ENCODE data around the gene FBXO5. TPM values are rescaled to one million over a fixed set of nuclear protein-coding genes. Genes with fewer than 3 reads are reported as not detected.

FBXO5 gene
- total and polyA plus RNA-seq, 9 of the 15 experiments (the other 6 are each of a cell fraction or from before 2014, with no cell fraction given): 17.8 to 89.3 (median 62.9) TPM

DNA sequence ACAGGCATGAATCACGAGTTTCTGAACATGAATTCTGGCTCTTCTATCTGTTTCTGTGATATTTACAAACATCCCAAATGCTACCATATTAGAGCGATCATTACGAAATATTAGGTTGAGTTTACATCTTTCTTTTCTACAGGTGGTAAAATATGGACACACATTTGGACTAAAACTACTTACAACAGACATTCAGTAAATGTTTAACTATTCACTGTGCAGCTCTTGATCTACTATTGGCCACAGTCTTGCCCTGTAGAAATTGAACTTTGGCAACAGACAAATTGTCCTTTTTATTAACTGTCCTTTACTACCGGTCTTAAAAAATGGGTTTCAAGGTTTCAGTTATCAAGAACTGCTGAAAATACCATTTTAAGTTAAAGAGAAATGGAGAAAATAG lies 46.1 kb upstream of the FBXO5 start:
- Histone ChIP-seq H3K9me3 (replicated peaks; ENCODE audit: control insufficient read depth, insufficient read depth, low read depth, low read length) (no peaks in the 10 kb centered on the region), H3K27me3 (ENCODE audit: control insufficient read depth in 2 of 2, insufficient read depth in 2 of 2, low read length in 2 of 2) (no peaks in the 10 kb centered on the region; a peak in 1 of 5 replicates), H3K9ac (ENCODE audit: insufficient read depth in 1 of 2, low read depth in 2 of 2, low read length in 2 of 2) (no peak overlapping the region), H2AFZ (ENCODE audit: low read depth, low read length) (no peak overlapping the region), H3K4me2 (ENCODE audit: insufficient read depth, low read length) (no peak overlapping the region), H3K36me3 (ENCODE audit: control insufficient read depth, insufficient read depth, low read length) (no peaks in the 10 kb centered on the region), H3K4me3 (no peak overlapping the region), H3K9me1 (ENCODE audit: control insufficient read depth, insufficient read depth, low read length) (no peaks in the 10 kb centered on the region), H3K27ac (ENCODE audit: extremely low read depth, low read depth, low read length) (no peak overlapping the region), H3K79me2 (ENCODE audit: control insufficient read depth, insufficient read depth, low read length) (no peaks in the 10 kb centered on the region), H4K20me1 (replicated peaks; ENCODE audit: control insufficient read depth, insufficient read depth, low read length) (no peaks in the 10 kb centered on the region), H3K4me1 (replicated peaks in 1 of 2; ENCODE audit: control insufficient read depth in 2 of 2, insufficient read depth in 2 of 2, low read length in 2 of 2) (no peaks in the 10 kb centered on the region)
- WGBS (ENCODE audit: insufficient coverage, low coverage, missing lambda C conversion rate): 2% methylated on average over 4 of the region's 4 CpGs
- BruUV-seq (replicated peaks): no TSS peak
- ATAC-seq: no peak
- CTCF ChIA-PET (ENCODE audit: low intra/inter-chr PET ratio): no interaction called here
- no peak for DNase-seq (ENCODE audit: extremely low read depth in 1 of 4, low spot score in 3 of 4)
- POLR2A ChIA-PET: no interaction called here
- intact Hi-C loops (cut with micrococcal nuclease) (loop anchor here (5.0 to 10.0 kb wide), 2 partner anchors 477 to 1346 kb away; no protein-coding TSS in a partner anchor), in situ Hi-C loops (cut with MboI) (no loop called here)
- TF ChIP-seq, protein P1, sequence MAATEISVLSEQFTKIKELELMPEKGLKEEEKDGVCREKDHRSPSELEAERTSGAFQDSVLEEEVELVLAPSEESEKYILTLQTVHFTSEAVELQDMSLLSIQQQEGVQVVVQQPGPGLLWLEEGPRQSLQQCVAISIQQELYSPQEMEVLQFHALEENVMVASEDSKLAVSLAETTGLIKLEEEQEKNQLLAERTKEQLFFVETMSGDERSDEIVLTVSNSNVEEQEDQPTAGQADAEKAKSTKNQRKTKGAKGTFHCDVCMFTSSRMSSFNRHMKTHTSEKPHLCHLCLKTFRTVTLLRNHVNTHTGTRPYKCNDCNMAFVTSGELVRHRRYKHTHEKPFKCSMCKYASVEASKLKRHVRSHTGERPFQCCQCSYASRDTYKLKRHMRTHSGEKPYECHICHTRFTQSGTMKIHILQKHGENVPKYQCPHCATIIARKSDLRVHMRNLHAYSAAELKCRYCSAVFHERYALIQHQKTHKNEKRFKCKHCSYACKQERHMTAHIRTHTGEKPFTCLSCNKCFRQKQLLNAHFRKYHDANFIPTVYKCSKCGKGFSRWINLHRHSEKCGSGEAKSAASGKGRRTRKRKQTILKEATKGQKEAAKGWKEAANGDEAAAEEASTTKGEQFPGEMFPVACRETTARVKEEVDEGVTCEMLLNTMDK (IDR thresholded peaks at IDR 0.05; ENCODE audit: borderline replicate concordance, insufficient read depth, low read depth, low read length, poor library complexity, severe bottlenecking): no peak
- TF ChIP-seq FOS (IDR thresholded peaks at IDR 0.05; ENCODE audit: extremely low read depth, insufficient read length) (no peak), POLR2A (conservative IDR thresholded peaks at IDR 0.05) (no peak), SOX6 (IDR thresholded peaks at IDR 0.05) (no peak), SNIP1 (IDR thresholded peaks at IDR 0.05; ENCODE audit: low read depth) (no peak), SMAD1 (IDR thresholded peaks at IDR 0.05; ENCODE audit: low read depth, low read length, partially characterized antibody) (no peak), ZNF696 (CRISPR knock-in tag; conservative IDR thresholded peaks at IDR 0.05) (no peak), MEF2A (IDR thresholded peaks at IDR 0.05; ENCODE audit: control insufficient read depth, low read depth, low read length) (no peak), MAFG (tag; conservative IDR thresholded peaks at IDR 0.05) (no peak), DPF2 (IDR thresholded peaks at IDR 0.05) (no peak), RHOXF2B (CRISPR knock-in tag; conservative IDR thresholded peaks at IDR 0.05) (no peak), MAFF (IDR thresholded peaks at IDR 0.05; ENCODE audit: low read length) (no peak), DACH1 (IDR thresholded peaks at IDR 0.05; ENCODE audit: partially characterized antibody) (no peak), FUS (optimal IDR thresholded peaks at IDR 0.05; ENCODE audit: low read depth, low read length) (no peak), RBM25 (IDR thresholded peaks at IDR 0.05; ENCODE audit: low read depth, low read length, severe bottlenecking) (no peak), ZNF41 (CRISPR knock-in tag; conservative IDR thresholded peaks at IDR 0.05) (no peak), SPI1 (IDR thresholded peaks at IDR 0.05; ENCODE audit: borderline replicate concordance, low read depth, low read length) (no peak)
- TF ChIP-seq, protein P2, sequence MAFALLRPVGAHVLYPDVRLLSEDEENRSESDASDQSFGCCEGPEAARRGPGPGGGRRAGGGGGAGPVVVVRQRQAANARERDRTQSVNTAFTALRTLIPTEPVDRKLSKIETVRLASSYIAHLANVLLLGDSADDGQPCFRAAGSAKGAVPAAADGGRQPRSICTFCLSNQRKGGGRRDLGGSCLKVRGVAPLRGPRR (CRISPR knock-in tag; IDR thresholded peaks at IDR 0.05): no peak
- TF ChIP-seq, protein P3, sequence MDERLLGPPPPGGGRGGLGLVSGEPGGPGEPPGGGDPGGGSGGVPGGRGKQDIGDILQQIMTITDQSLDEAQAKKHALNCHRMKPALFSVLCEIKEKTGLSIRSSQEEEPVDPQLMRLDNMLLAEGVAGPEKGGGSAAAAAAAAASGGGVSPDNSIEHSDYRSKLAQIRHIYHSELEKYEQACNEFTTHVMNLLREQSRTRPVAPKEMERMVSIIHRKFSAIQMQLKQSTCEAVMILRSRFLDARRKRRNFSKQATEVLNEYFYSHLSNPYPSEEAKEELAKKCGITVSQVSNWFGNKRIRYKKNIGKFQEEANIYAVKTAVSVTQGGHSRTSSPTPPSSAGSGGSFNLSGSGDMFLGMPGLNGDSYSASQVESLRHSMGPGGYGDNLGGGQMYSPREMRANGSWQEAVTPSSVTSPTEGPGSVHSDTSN (CRISPR knock-in tag; IDR thresholded peaks at IDR 0.05; ENCODE audit: low read depth): no peak
- TF ChIP-seq, protein P3 (tag; conservative IDR thresholded peaks at IDR 0.05; ENCODE audit: low read depth): no peak
- no peak for FAIRE-seq
